CD4-positive, alpha-beta T cell (primary cell): ENCODE results near the gene DNAH11. TPM values are rescaled to one million over a fixed set of nuclear protein-coding genes. Genes with fewer than 3 reads are reported as not detected.
A peak's percentile ranks its signal among the peaks of the same experiment; 100 is the strongest.

Source experiments
- ATAC-seq: fragments of 200-7000 bp; cut with Tn5 transposase; one replicate; pipeline ENCODE4 v1.10.0; 2022; ENCODE audit warnings: mild to moderate bottlenecking; ENCODE audit not compliant: poor library complexity
- CTCF ChIA-PET: fragments of 350-600 bp; sonication (Branson Sonifier 250); formaldehyde crosslinking; loops from one replicate; lab custom pipeline; 2021; ENCODE audit warnings: antibody characterized with exemption, inconsistent platforms; lab: Charles Lee
- POLR2A ChIA-PET: fragments of 350-600 bp; sonication (Branson Sonifier 250); formaldehyde crosslinking; loops from one replicate; lab custom pipeline; 2021; ENCODE audit warnings: antibody characterized with exemption, inconsistent platforms; lab: Charles Lee
- DNase-seq, 14 experiments: peaks; one replicate each; pipeline ENCODE4 v3.0.0-alpha.2; 2013 to 2020; ENCODE audit warnings: mixed read lengths in 2 of 14
- H3K27ac ChIP-seq, 2 donors: one replicate each; pipeline versions ENCODE4 v1.5.1 to v1.7.0; 2013; ENCODE audit warnings: low read length in 2 of 2, low read depth in 1 of 2, mild to moderate bottlenecking in 1 of 2
- H3K27me3 ChIP-seq, 2 experiments: 1 replicate in 1 of 2; 2 replicates in 1 of 2; pipeline versions ENCODE4 v1.6.1 to v1.7.0; 2013; ENCODE audit warnings: low read length in 2 of 2, control low read depth in 1 of 2, mild to moderate bottlenecking in 1 of 2, moderate library complexity in 1 of 2; ENCODE audit not compliant: insufficient read depth in 2 of 2, control insufficient read depth in 1 of 2
- H3K36me3 ChIP-seq: one replicate; pipeline ENCODE4 v1.6.1; 2013; ENCODE audit warnings: low read length, control low read depth; ENCODE audit not compliant: insufficient read depth
- H3K4me1 ChIP-seq: one replicate; pipeline ENCODE4 v1.6.1; 2013; ENCODE audit warnings: low read length, control low read depth; ENCODE audit not compliant: insufficient read depth
- H3K4me3 ChIP-seq: one replicate; pipeline ENCODE4 v1.5.1; 2013; ENCODE audit warnings: mild to moderate bottlenecking, low read length, moderate library complexity
- H3K9me3 ChIP-seq, 2 experiments: 1 replicate in 1 of 2; 2 replicates in 1 of 2; pipeline versions ENCODE4 v1.6.1 to v1.7.0; 2013; ENCODE audit warnings: low read length in 2 of 2, mild to moderate bottlenecking in 2 of 2, control low read depth in 1 of 2, moderate library complexity in 1 of 2; ENCODE audit not compliant: control insufficient read depth in 1 of 2, insufficient read depth in 1 of 2
- H3K27ac Mint-ChIP-seq: one replicate; pipeline ENCODE4 v1.8.0; 2020; ENCODE audit warnings: mixed read lengths
- H3K27me3 Mint-ChIP-seq: one replicate; pipeline ENCODE4 v1.8.0; 2021; ENCODE audit warnings: mixed read lengths
- H3K36me3 Mint-ChIP-seq: one replicate; pipeline ENCODE4 v1.8.0; 2021; ENCODE audit warnings: low read depth, mixed read lengths
- H3K4me1 Mint-ChIP-seq: one replicate; pipeline ENCODE4 v1.8.0; 2021; ENCODE audit warnings: low read depth, mixed read lengths
- H3K4me3 Mint-ChIP-seq: one replicate; pipeline ENCODE4 v1.8.0; 2020; ENCODE audit warnings: mild to moderate bottlenecking, mixed read lengths
- H3K9me3 Mint-ChIP-seq: one replicate; pipeline ENCODE4 v1.8.0; 2020; ENCODE audit warnings: mixed read lengths
- intact Hi-C, 2 experiments: fragments of 100-400 bp; cut with DNase I in 1 of 2; cut with micrococcal nuclease in 1 of 2; formaldehyde crosslinking; loops; one replicate each; pipeline versions ENCODE4 v1.15.1 to v1.9.0; 2023 to 2025; cut with DNase I, micrococcal nuclease
- total RNA-seq, 174 experiments: library from RNA in 2 of 174; stranded (reverse) in 2 of 174; gene quantifications; one replicate each; pipeline ENCODE4 v1.2.3 and lab custom pipeline; 2021 to 2026
- TF ChIP-seq, protein P1 (sequence below): fragments of 200-600 bp; IDR thresholded peaks from one replicate; pipeline ENCODE4 v1.8.0; 2022; ENCODE audit warnings: antibody characterized with exemption, mild to moderate bottlenecking

Gene DNAH11
- total RNA-seq, 2 experiments from 2014 or later = 0.11 TPM; not detected in 1

DNA sequence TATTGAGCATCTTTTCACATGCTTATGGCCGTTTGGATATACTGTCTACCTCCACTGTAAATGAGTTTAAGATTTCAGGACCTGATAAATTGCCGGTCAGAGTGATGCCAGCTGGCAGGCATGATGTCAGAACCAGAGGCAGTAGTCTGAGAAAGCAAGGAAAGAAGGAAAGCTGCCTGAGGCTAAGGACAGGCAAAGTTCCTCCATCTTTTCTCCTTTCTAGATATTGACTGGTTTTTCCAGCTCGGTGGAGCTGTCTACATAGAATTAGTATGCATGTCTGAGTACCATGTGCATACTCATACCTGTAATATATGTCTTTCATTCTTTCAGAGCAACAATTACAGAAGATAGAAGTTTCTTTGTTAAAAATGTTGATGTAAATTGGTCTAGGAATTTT, 350.6 kb downstream of the DNAH11 start:
- ChIA-PET CTCF (no interaction called here), POLR2A (no interaction called here)
- intact Hi-C loops = no loop called here
- Histone ChIP-seq H3K4me1 (peaks cover 11% of the 10 kb centered on the region), H3K27ac (no peak overlapping the region), H3K36me3 (no peaks in the 10 kb centered on the region), H3K4me3 (no peak overlapping the region), H3K27me3 (no peaks in the 10 kb centered on the region), H3K9me3 (no peaks in the 10 kb centered on the region)
- Mint-ChIP-seq H3K4me1 (peaks cover 11% of the 10 kb centered on the region), H3K27ac (no peak overlapping the region), H3K9me3 (no peaks in the 10 kb centered on the region), H3K4me3 (no peak overlapping the region), H3K36me3 (no peaks in the 10 kb centered on the region), H3K27me3 (no peaks in the 10 kb centered on the region)
- TF ChIP-seq, protein P1, sequence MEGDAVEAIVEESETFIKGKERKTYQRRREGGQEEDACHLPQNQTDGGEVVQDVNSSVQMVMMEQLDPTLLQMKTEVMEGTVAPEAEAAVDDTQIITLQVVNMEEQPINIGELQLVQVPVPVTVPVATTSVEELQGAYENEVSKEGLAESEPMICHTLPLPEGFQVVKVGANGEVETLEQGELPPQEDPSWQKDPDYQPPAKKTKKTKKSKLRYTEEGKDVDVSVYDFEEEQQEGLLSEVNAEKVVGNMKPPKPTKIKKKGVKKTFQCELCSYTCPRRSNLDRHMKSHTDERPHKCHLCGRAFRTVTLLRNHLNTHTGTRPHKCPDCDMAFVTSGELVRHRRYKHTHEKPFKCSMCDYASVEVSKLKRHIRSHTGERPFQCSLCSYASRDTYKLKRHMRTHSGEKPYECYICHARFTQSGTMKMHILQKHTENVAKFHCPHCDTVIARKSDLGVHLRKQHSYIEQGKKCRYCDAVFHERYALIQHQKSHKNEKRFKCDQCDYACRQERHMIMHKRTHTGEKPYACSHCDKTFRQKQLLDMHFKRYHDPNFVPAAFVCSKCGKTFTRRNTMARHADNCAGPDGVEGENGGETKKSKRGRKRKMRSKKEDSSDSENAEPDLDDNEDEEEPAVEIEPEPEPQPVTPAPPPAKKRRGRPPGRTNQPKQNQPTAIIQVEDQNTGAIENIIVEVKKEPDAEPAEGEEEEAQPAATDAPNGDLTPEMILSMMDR = no peak
- DNase-seq (no peak), ATAC-seq (no peak)

DNA sequence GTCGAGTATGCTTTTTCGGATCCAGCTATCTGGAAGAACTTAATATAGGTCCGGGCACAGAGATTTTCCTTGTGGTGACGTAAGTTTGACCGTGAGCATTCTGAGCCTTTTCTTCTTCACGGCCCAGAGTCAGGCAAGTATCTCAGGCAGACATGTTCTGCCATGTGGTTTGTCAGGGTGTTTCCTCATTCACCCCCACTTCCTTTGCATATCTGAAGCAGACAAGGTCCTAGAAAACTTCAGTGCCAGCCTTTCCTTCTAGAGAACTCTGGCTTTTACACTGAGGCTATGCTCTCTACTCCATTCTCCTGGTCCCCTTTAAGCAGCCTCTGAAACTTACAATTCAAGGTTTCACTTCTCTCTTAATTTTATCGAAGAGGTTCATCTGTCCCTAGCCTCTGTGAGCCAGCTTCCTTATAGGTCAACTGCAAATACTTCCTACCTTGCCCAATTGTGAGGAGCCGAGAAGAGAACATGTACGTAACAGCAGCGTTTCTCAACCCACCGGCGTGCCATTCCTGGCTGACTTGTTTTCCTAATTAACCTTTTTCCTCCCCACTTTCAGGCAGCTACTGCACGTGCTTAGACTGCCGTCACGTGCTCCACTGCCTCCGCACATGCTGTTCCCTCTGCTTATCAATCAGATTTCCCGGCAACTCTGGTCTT, 355.6 kb downstream of the DNAH11 start:
- Histone ChIP-seq H3K9me3 (no peaks in the 10 kb centered on the region), H3K36me3 (peaks cover 9% of the 10 kb centered on the region), H3K27me3 (no peaks in the 10 kb centered on the region), H3K4me1 (peaks cover 17% of the 10 kb centered on the region), H3K27ac (peak overlapping the region in 1 of 2 donors; percentile 52), H3K4me3 (peak overlapping the region; percentile 44)
- Mint-ChIP-seq H3K4me3 (peak overlapping the region; percentile 79), H3K9me3 (no peaks in the 10 kb centered on the region), H3K27ac (peak overlapping the region; percentile 78), H3K36me3 (peaks cover 32% of the 10 kb centered on the region), H3K27me3 (no peaks in the 10 kb centered on the region), H3K4me1 (peaks cover 27% of the 10 kb centered on the region)
- intact Hi-C loops = no loop called here
- DNase-seq (peak in 7 of 14 experiments; percentile 2 to 57 (median 24)), ATAC-seq (peak; percentile 86)
- CTCF ChIA-PET = no interaction called here
- POLR2A ChIA-PET = interaction anchor here (0.7 to 1.3 kb wide), 2 partner anchors 47 to 471 kb away, joined by 3 to 4 read pairs; partner anchors contain the start of gene CDCA7L
- TF ChIP-seq, protein P1 = no peak

DNA sequence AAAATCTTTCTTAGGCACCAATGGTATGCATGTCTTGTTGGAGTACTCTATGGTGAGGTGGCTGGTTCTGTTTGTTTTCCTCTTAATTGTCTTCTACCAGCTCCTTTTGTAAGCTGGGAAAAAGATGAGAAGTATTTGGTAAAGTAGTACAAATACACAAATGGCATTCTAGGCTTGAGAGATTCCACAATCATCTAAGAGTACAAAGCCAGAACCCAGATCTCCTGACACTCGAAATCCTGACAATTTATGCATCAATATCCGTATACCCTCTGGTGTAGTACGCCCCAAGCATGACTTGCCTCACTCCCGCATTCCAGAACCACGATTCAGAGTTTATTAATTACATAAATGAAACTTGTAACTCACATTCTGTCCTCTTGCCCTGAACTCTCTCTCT, 359.4 kb downstream of the DNAH11 start:
- intact Hi-C loops = no loop called here
- TF ChIP-seq, protein P1 = no peak
- peaks cover 18% of the 10 kb centered on the region for H3K36me3 ChIP-seq
- peaks cover 16% of the 10 kb centered on the region for H3K4me1 ChIP-seq
- CTCF ChIA-PET = no interaction called here
- H3K9me3 ChIP-seq = no peaks in the 10 kb centered on the region
- H3K36me3 Mint-ChIP-seq = peaks cover 68% of the 10 kb centered on the region
- ATAC-seq = no peak
- peaks cover 23% of the 10 kb centered on the region for H3K4me1 Mint-ChIP-seq
- no peak overlapping the region for H3K27ac Mint-ChIP-seq
- H3K27me3 Mint-ChIP-seq = no peaks in the 10 kb centered on the region
- H3K4me3 Mint-ChIP-seq = no peak overlapping the region
- H3K4me3 ChIP-seq = no peak overlapping the region
- POLR2A ChIA-PET = no interaction called here
- no peak for DNase-seq
- H3K27ac ChIP-seq = no peak overlapping the region
- H3K27me3 ChIP-seq = no peaks in the 10 kb centered on the region
- no peaks in the 10 kb centered on the region for H3K9me3 Mint-ChIP-seq
